22Rv1 (cell line): ENCODE results near the gene GABRG1.

Experiments
- H3K27ac ChIP-seq: fragments of 450-650 bp; 2 replicates; pipeline ENCODE4 v1.5.1; 2017
- ZFX ChIP-seq: fragments of 450-650 bp; IDR thresholded peaks from 2 replicates; pipeline ENCODE4 v1.6.1; 2017; ENCODE audit warnings: antibody characterized with exemption, borderline replicate concordance
- TF ChIP-seq, protein P1 (sequence below): fragments of 450-650 bp; IDR thresholded peaks from 2 replicates; pipeline ENCODE4 v1.5.1; 2017; ENCODE audit warnings: mild to moderate bottlenecking

Gene GABRG1

DNA sequence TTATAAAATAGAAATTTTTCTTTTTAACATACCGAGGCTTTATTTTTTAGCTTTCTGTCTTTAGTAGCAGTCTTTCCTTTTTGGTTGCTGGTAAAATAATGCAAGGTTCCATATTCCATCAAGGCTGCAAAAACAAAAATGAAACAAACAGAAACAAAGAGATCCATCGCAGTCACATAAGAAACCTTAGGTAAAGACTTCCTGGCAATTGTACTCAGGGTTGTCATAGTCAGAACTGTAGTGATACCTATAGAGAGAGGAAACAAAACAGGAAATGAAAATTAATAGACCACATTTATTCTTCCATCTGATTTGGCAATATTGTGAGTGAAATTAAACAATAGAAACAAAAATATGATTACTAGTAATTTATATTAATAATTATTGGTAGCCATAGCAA, 72.5 kb downstream of the GABRG1 start:
- H3K27ac ChIP-seq = no peak overlapping the region
- TF ChIP-seq ZFX = no peak
- TF ChIP-seq, protein P1, sequence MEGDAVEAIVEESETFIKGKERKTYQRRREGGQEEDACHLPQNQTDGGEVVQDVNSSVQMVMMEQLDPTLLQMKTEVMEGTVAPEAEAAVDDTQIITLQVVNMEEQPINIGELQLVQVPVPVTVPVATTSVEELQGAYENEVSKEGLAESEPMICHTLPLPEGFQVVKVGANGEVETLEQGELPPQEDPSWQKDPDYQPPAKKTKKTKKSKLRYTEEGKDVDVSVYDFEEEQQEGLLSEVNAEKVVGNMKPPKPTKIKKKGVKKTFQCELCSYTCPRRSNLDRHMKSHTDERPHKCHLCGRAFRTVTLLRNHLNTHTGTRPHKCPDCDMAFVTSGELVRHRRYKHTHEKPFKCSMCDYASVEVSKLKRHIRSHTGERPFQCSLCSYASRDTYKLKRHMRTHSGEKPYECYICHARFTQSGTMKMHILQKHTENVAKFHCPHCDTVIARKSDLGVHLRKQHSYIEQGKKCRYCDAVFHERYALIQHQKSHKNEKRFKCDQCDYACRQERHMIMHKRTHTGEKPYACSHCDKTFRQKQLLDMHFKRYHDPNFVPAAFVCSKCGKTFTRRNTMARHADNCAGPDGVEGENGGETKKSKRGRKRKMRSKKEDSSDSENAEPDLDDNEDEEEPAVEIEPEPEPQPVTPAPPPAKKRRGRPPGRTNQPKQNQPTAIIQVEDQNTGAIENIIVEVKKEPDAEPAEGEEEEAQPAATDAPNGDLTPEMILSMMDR = no peak

DNA sequence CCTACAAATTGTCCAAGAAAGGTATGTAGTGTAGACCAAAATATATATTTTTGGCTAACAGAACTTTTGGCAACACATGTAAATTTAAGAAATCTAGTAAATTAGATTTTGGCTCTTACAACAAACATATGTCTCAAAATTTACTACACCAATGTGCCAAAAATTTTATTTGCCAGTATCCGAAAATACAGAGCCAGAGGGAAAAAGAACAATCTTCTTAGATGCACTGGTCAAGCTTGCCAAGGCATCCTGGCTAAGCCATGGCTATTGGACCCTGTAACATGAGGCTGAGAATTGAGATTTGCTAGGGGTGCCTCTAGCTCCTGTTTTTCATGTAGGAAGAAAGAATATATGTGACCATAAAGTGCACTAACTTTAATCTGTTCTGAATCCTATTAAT, 91.8 kb downstream of the GABRG1 start:
- H3K27ac ChIP-seq = no peak overlapping the region
- TF ChIP-seq ZFX = no peak
- TF ChIP-seq, protein P1 = no peak

DNA sequence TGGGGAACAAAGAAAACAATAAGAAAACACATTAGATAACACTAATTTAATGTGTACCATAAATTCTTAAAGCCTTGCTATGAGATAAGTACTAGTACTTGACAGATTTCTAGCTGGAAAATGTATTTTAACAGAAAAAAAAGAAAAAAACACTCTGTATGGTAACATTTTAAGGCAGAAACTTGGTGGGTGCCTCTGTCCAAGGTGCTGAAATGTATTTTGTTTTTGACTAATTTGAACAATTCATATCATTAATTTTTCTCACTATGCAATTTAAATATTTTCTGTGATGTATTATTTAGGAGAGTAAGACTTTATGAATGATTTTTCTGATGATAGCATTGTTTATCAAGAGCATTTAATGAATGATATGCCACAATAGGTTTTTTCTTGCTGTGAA, 107.5 kb downstream of the GABRG1 start:
- no peak overlapping the region for H3K27ac ChIP-seq

DNA sequence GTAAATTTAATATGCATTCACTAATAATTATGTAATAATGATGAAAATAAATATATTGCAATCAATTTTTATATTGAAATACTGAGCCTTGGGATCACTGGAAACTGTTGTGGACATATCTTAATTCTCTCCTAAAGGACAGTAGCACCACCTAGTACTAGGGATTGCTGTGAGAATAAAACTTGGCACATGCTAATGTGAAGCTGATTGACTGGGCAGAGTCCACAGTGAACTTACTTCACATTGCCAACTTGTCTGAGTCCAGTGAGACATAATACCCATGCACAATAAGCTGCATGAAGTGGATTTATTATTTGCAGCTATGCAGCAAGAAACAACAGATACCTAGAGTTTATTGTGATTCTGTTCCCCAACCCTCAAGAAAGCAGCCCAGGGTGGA, 131.1 kb downstream of the GABRG1 start:
- TF ChIP-seq ZFX = no peak
- TF ChIP-seq, protein P1 = no peak
- H3K27ac ChIP-seq = no peak overlapping the region

More for the DNA sequence above, 107.5 kb downstream of the GABRG1 start:
- TF ChIP-seq, protein P1 = no peak
- no peak for TF ChIP-seq ZFX

DNA sequence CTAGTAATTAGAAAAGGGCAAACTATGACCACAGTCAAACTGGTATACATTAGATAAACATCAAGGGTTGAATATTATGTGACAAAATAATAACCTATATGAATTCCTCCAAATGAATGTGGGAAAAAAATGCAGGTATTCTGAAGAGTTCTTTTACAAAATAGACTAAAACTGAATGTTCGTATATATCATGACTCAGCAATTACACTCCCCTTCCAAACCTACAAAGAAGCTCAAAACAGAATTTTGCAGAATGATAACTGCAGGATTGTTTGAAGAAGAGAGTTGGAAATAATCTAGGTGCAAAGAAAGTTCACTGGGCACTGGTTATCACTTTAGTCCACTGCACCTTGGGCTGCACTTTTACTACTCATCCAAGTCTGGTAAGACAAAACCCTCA, 134.1 kb downstream of the GABRG1 start:
- TF ChIP-seq ZFX = no peak
- TF ChIP-seq, protein P1 = no peak
- no peak overlapping the region for H3K27ac ChIP-seq

DNA sequence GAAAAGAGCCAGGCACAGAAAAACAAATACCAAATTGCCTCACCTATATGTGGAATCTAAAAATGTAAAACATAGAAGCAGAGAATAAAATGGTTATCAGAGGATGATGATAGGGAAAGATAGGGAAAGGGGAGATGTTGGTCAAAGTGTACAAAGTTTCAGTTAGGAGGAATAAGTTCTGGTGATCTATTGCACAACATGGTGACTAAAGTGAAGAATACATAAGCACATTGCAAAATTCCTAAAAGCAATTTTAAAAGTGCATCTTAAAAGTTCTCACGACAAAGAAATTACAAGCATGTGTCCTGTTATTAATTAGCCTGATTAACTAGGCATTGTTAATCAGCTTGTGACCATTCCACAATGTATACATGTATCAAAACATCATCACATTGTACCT, 136.0 kb downstream of the GABRG1 start:
- H3K27ac ChIP-seq = no peak overlapping the region
- TF ChIP-seq ZFX = no peak
- TF ChIP-seq, protein P1 = no peak
